A673 (cell line): Measurements from ENCODE around the gene VPS51.

Experiments used
- CTCF ChIP-seq: fragments of 300-800, 200-600 bp; sonication (generic); conservative IDR thresholded peaks from 2 replicates; pipeline ENCODE4 v1.5.1; 2017; ENCODE audit warnings: low read depth, mild to moderate bottlenecking, antibody characterized with exemption, low read length, moderate library complexity, mixed read lengths
- EZH2 ChIP-seq: fragments of 200-600 bp; sonication (generic); IDR thresholded peaks from 2 replicates; pipeline ENCODE4 v1.6.1; 2017; ENCODE audit warnings: borderline replicate concordance, low read depth, mild to moderate bottlenecking, mixed read lengths, antibody characterized with exemption, low read length; ENCODE audit not compliant: poor library complexity, severe bottlenecking

GRCh38 chr11:65086809-65087208 lies 9.2 kb upstream of the VPS51 start:
- no peak for TF ChIP-seq CTCF
- no peak for TF ChIP-seq EZH2
